A549 (cell line): ENCODE measurements around the gene UBP1. TPM values are rescaled to one million over a fixed set of nuclear protein-coding genes. Genes with fewer than 3 reads are reported as not detected.

Experiments
- ATAC-seq, 2 experiments: fragments of 200-7000 bp in 1 of 2; fragments of >200 bp in 1 of 2; cut with Nextera tagmentation in 1 of 2; cut with Tn5 transposase in 1 of 2; 3 replicates each; pipeline versions ENCODE4 v1.8.0 to v1.9.1; 2018 to 2020; ENCODE audit warnings: mild to moderate bottlenecking in 1 of 2, moderate library complexity in 1 of 2
- CTCF ChIA-PET: fragments of 300-600 bp; sonication (Branson Sonifier 250); formaldehyde crosslinking; extraction: SDS; loops from one replicate; lab custom pipeline; 2021; ENCODE audit warnings: antibody characterized with exemption, inconsistent platforms; lab: Yijun Ruan, JAX
- POLR2A ChIA-PET: fragments of 350-600 bp; formaldehyde crosslinking; extraction: SDS; loops from one replicate; lab custom pipeline; 2021; ENCODE audit warnings: antibody characterized with exemption, inconsistent platforms; lab: Yijun Ruan, JAX
- DNase-seq, 2 experiments: peaks; one replicate each; pipeline versions ENCODE4 v3.0.0 to v3.0.0-alpha.2; 2011 to 2016; ENCODE audit warnings: low read depth in 1 of 2, low spot score in 1 of 2
- FAIRE-seq: peaks from 2 replicates; lab custom pipeline; 2011; peaks lifted over from hg19 to GRCh38; lab: Jason Lieb, UNC
- H3K27ac ChIP-seq, 2 experiments: fragments of >200 bp; sonication (Bioruptor Twin); formaldehyde crosslinking; 3 replicates each; pipeline ENCODE4 v1.5.1; 2016 to 2017
- H3K4me1 ChIP-seq: fragments of >200 bp; sonication (Bioruptor Twin); formaldehyde crosslinking; 3 replicates; pipeline ENCODE4 v1.6.1; 2016
- H3K4me2 ChIP-seq: fragments of >200 bp; sonication (Bioruptor Twin); formaldehyde crosslinking; 3 replicates; pipeline ENCODE4 v1.6.1; 2016
- H3K4me3 ChIP-seq: fragments of >200 bp; sonication (Bioruptor Twin); formaldehyde crosslinking; 3 replicates; pipeline ENCODE4 v1.5.1; 2016
- H3K9me3 ChIP-seq: fragments of >200 bp; sonication (Bioruptor Twin); formaldehyde crosslinking; 3 replicates; pipeline ENCODE4 v1.6.1; 2016
- ATOH8 ChIP-seq: fragments of 250-450 bp; sonication (Bioruptor Pico); IDR thresholded peaks from 2 replicates; pipeline ENCODE4 v1.5.0; 2020; ENCODE audit warnings: low read depth, mild to moderate bottlenecking, moderate library complexity
- BCL3 ChIP-seq: fragments of >200 bp; sonication (Bioruptor Twin); formaldehyde crosslinking; IDR thresholded peaks from 3 replicates; pipeline ENCODE4 v1.6.1; 2016
- BHLHE40 ChIP-seq: IDR thresholded peaks from 2 replicates; pipeline ENCODE4 v1.6.1; 2012; ENCODE audit warnings: low read depth, low read length, inconsistent platforms
- CEBPB ChIP-seq, 2 experiments: fragments of >200 bp in 1 of 2; sonication (Bioruptor Twin) in 1 of 2; formaldehyde crosslinking in 1 of 2; IDR thresholded peaks; 2 replicates each; pipeline ENCODE4 v1.6.1; 2012 to 2016
- CHD2 ChIP-seq: fragments of 150-350 bp; IDR thresholded peaks from 2 replicates; pipeline ENCODE4 v1.6.1; 2014; ENCODE audit warnings: low read length; ENCODE audit not compliant: partially characterized antibody
- EHF ChIP-seq: fragments of 250-450 bp; sonication (Bioruptor Pico); IDR thresholded peaks from 2 replicates; pipeline ENCODE4 v1.5.0; 2020; ENCODE audit warnings: mild to moderate bottlenecking
- EHMT2 ChIP-seq: fragments of 200-600 bp; sonication (generic); IDR thresholded peaks from 2 replicates; pipeline ENCODE4 v1.6.1; 2016; ENCODE audit warnings: antibody characterized with exemption, low read depth, mild to moderate bottlenecking, moderate library complexity
- EP300 ChIP-seq, 2 experiments: fragments of >200 bp; sonication (Bioruptor Twin); formaldehyde crosslinking; IDR thresholded peaks; 2 replicates in 1 of 2; 3 replicates in 1 of 2; pipeline ENCODE4 v1.6.1; 2016 to 2017
- ESRRA ChIP-seq: fragments of 150-350 bp; IDR thresholded peaks from 2 replicates; pipeline ENCODE4 v1.6.1; 2014; ENCODE audit warnings: mild to moderate bottlenecking, low read length, borderline replicate concordance
- FOSL2 ChIP-seq, 2 experiments: fragments of 450-650 bp in 1 of 2; fragments of >200 bp in 1 of 2; sonication (Bioruptor Twin) in 1 of 2; formaldehyde crosslinking; IDR thresholded peaks; 2 replicates each; pipeline versions ENCODE4 v1.5.0 to v1.6.1; 2016 to 2020; ENCODE audit warnings: mild to moderate bottlenecking in 1 of 2, moderate library complexity in 1 of 2
- HDAC2 ChIP-seq: fragments of 200-600 bp; sonication (generic); IDR thresholded peaks from 2 replicates; pipeline ENCODE4 v1.6.1; 2016
- HES2 ChIP-seq: fragments of >200 bp; sonication (Bioruptor Twin); formaldehyde crosslinking; IDR thresholded peaks from 2 replicates; pipeline ENCODE4 v1.6.1; 2016
- HMGXB4 ChIP-seq: fragments of 250-450 bp; sonication (Bioruptor Pico); IDR thresholded peaks from 2 replicates; pipeline ENCODE4 v1.5.0; 2021; ENCODE audit warnings: mild to moderate bottlenecking, moderate library complexity, borderline replicate concordance
- HOXA7 ChIP-seq: fragments of 250-450 bp; sonication (Bioruptor Pico); IDR thresholded peaks from 2 replicates; pipeline ENCODE4 v1.5.0; 2020; ENCODE audit warnings: mild to moderate bottlenecking, moderate library complexity
- HOXB5 ChIP-seq: fragments of 250-450 bp; sonication (Bioruptor Pico); IDR thresholded peaks from 2 replicates; pipeline ENCODE4 v1.5.0; 2020; ENCODE audit warnings: mild to moderate bottlenecking, moderate library complexity
- JUN ChIP-seq, 2 experiments: fragments of >200 bp; sonication (Bioruptor Twin); formaldehyde crosslinking; IDR thresholded peaks; 2 replicates in 1 of 2; 3 replicates in 1 of 2; pipeline ENCODE4 v1.6.1; 2016 to 2017
- JUNB ChIP-seq: fragments of >200 bp; sonication (Bioruptor Twin); formaldehyde crosslinking; IDR thresholded peaks from 2 replicates; pipeline ENCODE4 v1.6.1; 2016
- KDM5A ChIP-seq: fragments of 200-600 bp; sonication (generic); IDR thresholded peaks from 2 replicates; pipeline ENCODE4 v1.6.1; 2016; ENCODE audit warnings: antibody characterized with exemption, mild to moderate bottlenecking
- MYC ChIP-seq: IDR thresholded peaks from 2 replicates; pipeline ENCODE4 v1.6.1; 2012; ENCODE audit warnings: mild to moderate bottlenecking, inconsistent platforms, low read length, improper control_type of control experiment, borderline replicate concordance
- PBX3 ChIP-seq: IDR thresholded peaks from 2 replicates; pipeline ENCODE4 v1.6.1; 2012
- RARB ChIP-seq: fragments of 250-450 bp; sonication (Bioruptor Pico); IDR thresholded peaks from 2 replicates; pipeline ENCODE4 v1.8.0; 2021; ENCODE audit warnings: mild to moderate bottlenecking, moderate library complexity
- RNF2 ChIP-seq: fragments of 200-600 bp; sonication (generic); IDR thresholded peaks from 2 replicates; pipeline ENCODE4 v1.6.1; 2016; ENCODE audit warnings: low read depth, mild to moderate bottlenecking, antibody characterized with exemption, moderate library complexity, borderline replicate concordance
- SREBF2 ChIP-seq: fragments of 450-650 bp; IDR thresholded peaks from 2 replicates; pipeline ENCODE4 v1.6.1; 2014; ENCODE audit warnings: mild to moderate bottlenecking, moderate library complexity
- TP53 ChIP-seq: fragments of 250-450 bp; sonication (Bioruptor Pico); IDR thresholded peaks from 2 replicates; pipeline ENCODE4 v1.5.0; 2021; ENCODE audit warnings: mild to moderate bottlenecking, moderate library complexity
- ZC3H11A ChIP-seq: fragments of 450-650 bp; IDR thresholded peaks from 2 replicates; pipeline ENCODE4 v1.6.1; 2014; ENCODE audit warnings: antibody characterized with exemption, mild to moderate bottlenecking
- ZSCAN20 ChIP-seq: fragments of 250-450 bp; sonication (Bioruptor Pico); IDR thresholded peaks from 2 replicates; pipeline ENCODE4 v1.8.0; 2022; ENCODE audit warnings: mild to moderate bottlenecking, moderate library complexity
- WGBS: methylation state at CpG from one replicate; pipeline ENCODE4 v1.1.6; 2017; ENCODE audit errors: missing lambda C conversion rate; 5-methylcytosine and 5-hydroxymethylcytosine counted together
- polyA plus RNA-seq, 4 experiments: library from polyadenylated mRNA; depleted of rRNA in 3 of 4; stranded (reverse); fragments of >200 nt; fragmentation: RNase III in 1 of 4; extraction: RNeasy Plus Mini Kit Qiagen cat#74134 plus additional on column Dnase treatment in 1 of 4; gene quantifications; 2 replicates in 3 of 4; 3 replicates in 1 of 4; pipeline ENCODE4 v1.2.3, GENCODE V29; 2011 to 2017

The UBP1 gene
- polyA plus RNA-seq, 2 of the 4 experiments (the other 2 are of a cell fraction): 48.6 to 92.5 TPM

- TF ChIP-seq EP300 (IDR thresholded peaks at IDR 0.05): no peak
These were observed 76.1 kb downstream of the UBP1 start (continued) for GRCh38 chr3:33364060-33364459.

GRCh38 chr3:33363113-33363800, 76.9 kb downstream of the UBP1 start:
- H3K4me2 ChIP-seq: no peak overlapping the region
- H3K4me3 ChIP-seq: no peak overlapping the region
- H3K4me1 ChIP-seq: peaks cover 40% of the 10 kb centered on the region
- no peaks in the 10 kb centered on the region for H3K9me3 ChIP-seq
- POLR2A ChIA-PET: no interaction called here
- 84% methylated on average over 3 of the region's 3 CpGs for WGBS
- no peak for FAIRE-seq
- DNase-seq: no peak
- 0 out of 6 replicates have a peak overlapping the region, but pooled peaks of 1 of the 2 experiments have one; percentile 20 for H3K27ac ChIP-seq
- ATAC-seq: 0 out of 6 replicates have a peak, but pooled peaks of 1 of the 2 experiments have one; percentile 37
- TF ChIP-seq RNF2: no peak
- TF ChIP-seq TP53 (CRISPR knock-in tag): no peak
- no peak for TF ChIP-seq BHLHE40
- TF ChIP-seq PBX3: no peak
- no peak for TF ChIP-seq HES2
- TF ChIP-seq JUN (IDR thresholded peaks at IDR 0.05): no peak
- TF ChIP-seq ZSCAN20: no peak
- TF ChIP-seq MYC: no peak
- TF ChIP-seq EHF (CRISPR knock-in tag): no peak
- no peak for TF ChIP-seq RARB
- no peak for TF ChIP-seq ESRRA
- CTCF ChIA-PET: interaction anchor here (0.8 to 3.3 kb wide), 2 partner anchors 9 to 21 kb away, joined by 3 to 32 read pairs; no protein-coding TSS in a partner anchor

GRCh38 chr3:33360136-33360825, 79.9 kb downstream of the UBP1 start:
- peak; percentile 73 to 85 for ATAC-seq
- peak overlapping the region; percentile 15; the same call in 1 of the 3 replicates for H3K4me3 ChIP-seq

More at GRCh38 chr3:33360136-33360825, 79.9 kb downstream of the UBP1 start:
- POLR2A ChIA-PET: no interaction called here
- H3K9me3 ChIP-seq: no peaks in the 10 kb centered on the region
- FAIRE-seq (peak; percentile 76), DNase-seq (peak; percentile 31 to 57)
- H3K4me1 ChIP-seq: peaks cover 49% of the 10 kb centered on the region
- H3K27ac ChIP-seq: peak overlapping the region; percentile 41 to 83; a peak in 5 of 6 replicates
- CTCF ChIA-PET: interaction anchor here (0.6 to 4.4 kb wide), 2 partner anchors 13 to 19 kb away, joined by 3 to 36 read pairs; no protein-coding TSS in a partner anchor
- WGBS: 0% methylated on average over 1 of the region's 1 CpG
- H3K4me2 ChIP-seq: peak overlapping the region; percentile 74
- no peak for TF ChIP-seq HMGXB4 (CRISPR knock-in tag)
- TF ChIP-seq ZSCAN20: no peak
- TF ChIP-seq HOXB5 (CRISPR knock-in tag): no peak
- no peak for TF ChIP-seq PBX3
- peak in 1 of 2 experiments; percentile 12; a peak in 1 of 4 replicates for TF ChIP-seq CEBPB (IDR thresholded peaks at IDR 0.05)
- no peak for TF ChIP-seq ZC3H11A
- no peak for TF ChIP-seq EHMT2
- no peak for TF ChIP-seq SREBF2
- no peak for TF ChIP-seq CHD2
- TF ChIP-seq EP300 (IDR thresholded peaks at IDR 0.05): no peak
- no peak for TF ChIP-seq BCL3
- TF ChIP-seq JUNB: peak; percentile 30; the same call in 1 of the 2 replicates
- TF ChIP-seq HES2: no peak
- 0 out of 2 replicates have a peak, but pooled peaks have one; percentile 9 for TF ChIP-seq FOSL2 (IDR thresholded peaks at IDR 0.05)
- peak; percentile 76 for TF ChIP-seq FOSL2 (CRISPR knock-in tag; IDR thresholded peaks at IDR 0.05)
- TF ChIP-seq KDM5A: no peak
- no peak for TF ChIP-seq TP53 (CRISPR knock-in tag)
- TF ChIP-seq ATOH8 (CRISPR knock-in tag): no peak
- TF ChIP-seq HDAC2: no peak
- no peak for TF ChIP-seq HOXA7 (CRISPR knock-in tag)
